Common myeloid progenitor, CD34-positive (primary cell): ENCODE measurements around the gene SCN9A. TPM values are rescaled to one million over a fixed set of nuclear protein-coding genes. Genes with fewer than 3 reads are reported as not detected.
A peak's percentile ranks its signal among the peaks of the same experiment; 100 is the strongest.

Experiments
- CTCF ChIA-PET: fragments of 350-600 bp; sonication (Branson Sonifier 250); formaldehyde crosslinking; loops from one replicate; lab custom pipeline; 2021; ENCODE audit warnings: antibody characterized with exemption; lab: Charles Lee
- POLR2A ChIA-PET: fragments of 350-600 bp; sonication (Branson Sonifier 250); formaldehyde crosslinking; loops from one replicate; lab custom pipeline; 2021; ENCODE audit warnings: antibody characterized with exemption; lab: Charles Lee
- DNase-seq, 3 donors: peaks; one replicate each; pipeline versions ENCODE4 v3.0.0 to v3.0.0-alpha.2; 2013
- H3K27ac ChIP-seq, 2 experiments: 1 replicate in 1 of 2; 2 replicates in 1 of 2; pipeline ENCODE4 v1.7.0; 2013; ENCODE audit warnings: inconsistent platforms in 2 of 2, low read length in 2 of 2, mild to moderate bottlenecking in 2 of 2, low read depth in 1 of 2, moderate library complexity in 1 of 2; ENCODE audit not compliant: severe bottlenecking in 2 of 2, insufficient read depth in 1 of 2, poor library complexity in 1 of 2
- H3K27me3 ChIP-seq, 5 experiments: replicated peaks in 2 of 5; 1 replicate in 3 of 5; 2 replicates in 2 of 5; pipeline versions ENCODE4 v1.6.1 to v1.7.0; 2013; ENCODE audit warnings: low read length in 4 of 5, mild to moderate bottlenecking in 2 of 5, moderate library complexity in 2 of 5, inconsistent platforms in 1 of 5; ENCODE audit not compliant: insufficient read depth in 5 of 5, control insufficient read depth in 4 of 5
- H3K36me3 ChIP-seq, 4 experiments: 1 replicate in 2 of 4; 2 replicates in 2 of 4; pipeline versions ENCODE4 v1.6.1 to v1.7.0; 2013; ENCODE audit warnings: low read length in 3 of 4, control low read depth in 1 of 4, mild to moderate bottlenecking in 1 of 4; ENCODE audit not compliant: control insufficient read depth in 4 of 4, insufficient read depth in 4 of 4
- H3K4me1 ChIP-seq, 4 experiments: 1 replicate in 3 of 4; 2 replicates in 1 of 4; pipeline versions ENCODE4 v1.6.1 to v1.7.1; 2013; ENCODE audit warnings: low read length in 3 of 4, mild to moderate bottlenecking in 3 of 4, control low read depth in 1 of 4, inconsistent platforms in 1 of 4, moderate library complexity in 1 of 4; ENCODE audit not compliant: control insufficient read depth in 4 of 4, insufficient read depth in 4 of 4; ENCODE audit errors: control extremely low read depth in 1 of 4
- H3K4me3 ChIP-seq, 7 experiments: 1 replicate in 4 of 7; 2 replicates in 3 of 7; pipeline versions ENCODE4 v1.5.1 to v1.7.0; 2013; ENCODE audit warnings: mild to moderate bottlenecking in 7 of 7, low read length in 6 of 7, moderate library complexity in 6 of 7, inconsistent platforms in 2 of 7, low read depth in 2 of 7, control low read depth in 1 of 7; ENCODE audit not compliant: insufficient read depth in 4 of 7, control insufficient read depth in 1 of 7; ENCODE audit errors: extremely low read depth in 1 of 7
- H3K9me3 ChIP-seq, 5 experiments: 1 replicate in 4 of 5; 2 replicates in 1 of 5; pipeline versions ENCODE4 v1.6.1 to v1.7.1; 2013; ENCODE audit warnings: low read length in 4 of 5, mild to moderate bottlenecking in 2 of 5, inconsistent platforms in 1 of 5, low read depth in 1 of 5, moderate library complexity in 1 of 5; ENCODE audit not compliant: control insufficient read depth in 4 of 5, insufficient read depth in 2 of 5; ENCODE audit errors: control extremely low read depth in 1 of 5
- WGBS: methylation state at CpG from one replicate; pipeline ENCODE4 v1.1.5; 2013; ENCODE audit not compliant: insufficient coverage; 5-methylcytosine and 5-hydroxymethylcytosine counted together
- polyA plus RNA-seq: library from polyadenylated mRNA; unstranded; fragments of 120-200 nt; gene quantifications from one replicate; pipeline ENCODE4 v1.2.1, GENCODE V29; 2013

The SCN9A gene
- polyA plus RNA-seq: 43.6 TPM

GRCh38 chr2:166375736-166376487 lies at the start of gene SCN9A:
Gene SCN9A, minus strand, starts transcription at chr2:166375944. Its CDS starts 64,188 bp downstream, at chr2:166311756.
- CTCF ChIA-PET: interaction anchor here (0.8 to 1.9 kb wide), 7 partner anchors 8 to 50 kb away, joined by 3 to 14 read pairs (median 4); no protein-coding TSS in a partner anchor
- Histone ChIP-seq H3K36me3 (no peaks in the 10 kb centered on the region), H3K4me1 (peaks cover 12 to 37% (median 26%) of the 10 kb centered on the region in 4 experiments), H3K9me3 (no peaks in the 10 kb centered on the region), H3K27ac (peak within 1 kb of the TSS in 1 of 2 experiments; percentile 68), H3K4me3 (peak within 1 kb of the TSS; percentile 66 to 94 (median 88)), H3K27me3 (no peaks in the 10 kb centered on the region)
- POLR2A ChIA-PET: interaction anchor here (0.5 kb wide), 1 partner anchor 101 kb away, joined by 3 read pairs; no protein-coding TSS in a partner anchor
- peak; percentile 90 to 98 (median 96) for DNase-seq
- WGBS: 0% methylated on average over 23 of the region's 45 CpGs

- Histone ChIP-seq H3K27ac (no peak overlapping the region), H3K9me3 (no peaks in the 10 kb centered on the region), H3K27me3 (no peaks in the 10 kb centered on the region), H3K4me1 (no peaks in the 10 kb centered on the region), H3K36me3 (no peaks in the 10 kb centered on the region), H3K4me3 (no peak overlapping the region)
- ChIA-PET CTCF (interaction anchor here (1.1 to 1.8 kb wide), 2 partner anchors 9 to 64 kb away, joined by 3 to 6 read pairs; no protein-coding TSS in a partner anchor), POLR2A (no interaction called here)
- no peak for DNase-seq
- 100% methylated on average over 2 of the region's 5 CpGs for WGBS
Observed at GRCh38 chr2:166424841-166425240, 49.1 kb upstream of the SCN9A start.

- CTCF ChIA-PET: interaction anchor here (1.0 to 1.1 kb wide), 3 partner anchors 59 to 98 kb away, joined by 3 to 6 read pairs (median 5); no protein-coding TSS in a partner anchor
- no peaks in the 10 kb centered on the region for H3K36me3 ChIP-seq
- POLR2A ChIA-PET: no interaction called here
Observed at GRCh38 chr2:166419616-166419934, 43.8 kb upstream of the SCN9A start.

GRCh38 chr2:166418853-166419615 lies 43.3 kb upstream of the SCN9A start:
- CTCF ChIA-PET: interaction anchor here (1.0 to 1.1 kb wide), 3 partner anchors 58 to 98 kb away, joined by 3 to 6 read pairs (median 5); no protein-coding TSS in a partner anchor
- POLR2A ChIA-PET: no interaction called here
- Histone ChIP-seq H3K4me3 (no peak overlapping the region), H3K27ac (no peak overlapping the region), H3K27me3 (no peaks in the 10 kb centered on the region), H3K9me3 (no peaks in the 10 kb centered on the region), H3K36me3 (no peaks in the 10 kb centered on the region), H3K4me1 (no peaks in the 10 kb centered on the region)
- WGBS: 81% methylated on average over 2 of the region's 5 CpGs
- no peak for DNase-seq

More at GRCh38 chr2:166419616-166419934, 43.8 kb upstream of the SCN9A start:
- DNase-seq: peak; percentile 34 to 71 (median 67)
- no peaks in the 10 kb centered on the region for H3K27me3 ChIP-seq
- H3K4me1 ChIP-seq: no peaks in the 10 kb centered on the region
- no CpG with 5 or more reads among the region's 2 CpGs for WGBS
- H3K27ac ChIP-seq: no peak overlapping the region
- H3K9me3 ChIP-seq: no peaks in the 10 kb centered on the region
- H3K4me3 ChIP-seq: no peak overlapping the region

- POLR2A ChIA-PET: no interaction called here
- CTCF ChIA-PET: interaction anchor here (0.7 to 1.4 kb wide), 4 partner anchors 9 to 22 kb away, joined by 3 to 4 read pairs (median 3); no protein-coding TSS in a partner anchor
- no CpG with 5 or more reads among the region's 2 CpGs for WGBS
- no peaks in the 10 kb centered on the region for H3K36me3 ChIP-seq
- no peaks in the 10 kb centered on the region for H3K4me1 ChIP-seq
- no peak overlapping the region for H3K4me3 ChIP-seq
- H3K27ac ChIP-seq: no peak overlapping the region
- H3K27me3 ChIP-seq: no peaks in the 10 kb centered on the region
- no peaks in the 10 kb centered on the region for H3K9me3 ChIP-seq
- peak; percentile 29 to 54 (median 52) for DNase-seq
Observed at GRCh38 chr2:166417669-166418068, 41.9 kb upstream of the SCN9A start.

GRCh38 chr2:166413255-166413654 lies 37.5 kb upstream of the SCN9A start:
- H3K36me3 ChIP-seq: no peaks in the 10 kb centered on the region
- no peak overlapping the region for H3K4me3 ChIP-seq
- CTCF ChIA-PET: no interaction called here
- 80% methylated on average over 1 of the region's 1 CpG for WGBS
- no peak overlapping the region for H3K27ac ChIP-seq
- no peaks in the 10 kb centered on the region for H3K27me3 ChIP-seq
- POLR2A ChIA-PET: no interaction called here
- H3K4me1 ChIP-seq: no peaks in the 10 kb centered on the region
- DNase-seq: peak in 2 of 3 donors; percentile 25 to 41
- no peaks in the 10 kb centered on the region for H3K9me3 ChIP-seq
